DMS 273 (cell line): ENCODE measurements around the gene DLGAP4.

Experiments used
- DNase-seq: peaks from one replicate; lab custom pipeline; 2025; ENCODE audit not compliant: unreplicated experiment; lab: John Stamatoyannopoulos, UW

The DLGAP4 gene

DNA sequence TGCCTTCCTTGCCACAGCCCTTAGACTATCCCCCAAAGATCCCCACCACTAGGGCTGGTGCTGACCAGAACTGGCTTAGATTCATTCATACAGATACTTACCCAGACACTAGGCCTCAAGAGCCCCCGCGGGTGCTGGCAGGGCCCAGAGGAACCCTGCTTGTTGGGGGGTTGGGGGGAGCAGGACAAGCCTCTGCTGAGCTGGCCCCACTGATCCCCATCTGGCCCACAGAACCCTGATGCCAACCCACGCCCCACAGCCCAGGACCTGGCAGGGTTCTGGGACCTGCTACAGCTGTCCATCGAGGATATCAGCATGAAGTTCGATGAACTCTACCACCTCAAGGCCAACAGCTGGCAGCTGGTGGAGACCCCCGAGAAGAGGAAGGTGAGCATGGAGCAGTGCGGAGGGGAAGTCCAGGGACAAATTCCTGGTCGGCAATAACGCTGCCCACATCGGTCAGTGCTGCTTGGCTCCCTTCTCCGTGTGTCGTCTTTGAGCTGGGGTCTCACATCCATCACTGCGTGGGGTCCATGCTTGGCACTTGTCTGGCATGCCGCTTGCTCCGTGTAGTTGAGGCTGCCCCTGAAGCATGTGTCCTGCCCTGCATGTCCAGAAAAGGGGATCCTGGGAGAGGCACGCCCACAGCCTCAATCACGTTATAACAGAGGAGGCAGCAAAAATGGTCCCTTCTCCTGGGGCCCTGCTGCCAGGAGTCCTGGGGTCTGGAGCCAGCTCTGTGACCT is 219.7 kb downstream of the DLGAP4 start:
- DNase-seq = no peak

DNA sequence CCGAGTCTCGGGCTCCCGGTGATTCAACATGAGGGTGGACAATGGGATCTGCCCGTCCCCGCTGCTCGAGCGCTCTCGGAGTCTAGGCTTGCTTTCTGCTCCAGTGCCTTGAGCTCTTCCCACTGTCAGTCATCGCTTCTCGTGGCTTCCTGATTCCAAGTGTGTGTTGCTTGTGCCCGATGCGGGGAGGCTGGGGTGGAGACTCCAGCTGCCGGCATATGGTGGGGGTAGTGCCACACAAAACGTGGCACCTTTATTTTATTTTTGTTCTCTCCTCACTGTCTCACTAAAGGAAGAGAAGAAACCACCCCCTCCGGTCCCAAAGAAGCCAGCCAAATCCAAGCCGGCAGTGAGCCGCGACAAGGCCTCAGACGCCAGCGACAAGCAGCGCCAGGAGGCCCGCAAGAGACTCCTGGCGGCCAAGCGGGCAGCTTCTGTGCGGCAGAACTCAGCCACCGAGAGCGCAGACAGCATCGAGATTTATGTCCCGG is 220.4 kb downstream of the DLGAP4 start:
- no peak for DNase-seq

DNA sequence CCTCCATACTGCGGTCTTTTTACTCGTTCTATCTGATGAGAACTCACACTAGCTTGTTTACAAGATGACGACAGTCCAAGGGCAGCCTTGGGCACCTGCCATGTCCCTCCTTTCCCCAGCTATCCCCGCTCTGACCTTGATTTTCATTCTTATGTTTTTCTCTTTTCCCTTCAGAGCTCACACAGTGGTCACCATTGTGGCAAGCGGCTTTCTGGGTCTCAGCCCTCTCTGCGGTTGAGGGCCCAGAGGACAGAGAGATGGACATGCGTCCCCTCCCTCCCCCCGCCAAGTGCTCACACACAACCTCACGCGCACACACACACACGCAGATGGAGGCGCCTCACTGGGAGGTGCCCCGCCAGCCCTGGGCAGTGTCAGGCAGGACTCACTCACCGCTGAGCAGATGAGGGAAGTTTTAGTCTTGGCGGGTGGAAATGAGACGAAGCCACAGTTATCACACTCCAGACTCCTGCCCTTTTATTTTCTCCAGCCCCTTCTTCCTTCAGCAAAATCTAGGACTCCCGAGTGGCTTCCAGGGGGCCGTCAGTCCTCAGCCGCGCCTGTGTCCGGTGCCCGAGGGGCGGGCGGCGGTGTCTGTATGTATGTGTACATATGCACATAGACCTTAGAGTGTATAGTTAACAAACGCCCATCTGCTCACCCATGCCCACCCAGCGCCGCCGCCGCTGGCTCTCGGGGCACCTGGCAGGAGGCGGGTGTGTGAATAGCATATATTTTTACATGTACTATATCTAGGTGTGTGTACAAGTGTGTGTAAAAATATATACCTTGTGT is 221.4 kb downstream of the DLGAP4 start:
- peak; percentile 31 for DNase-seq

DNA sequence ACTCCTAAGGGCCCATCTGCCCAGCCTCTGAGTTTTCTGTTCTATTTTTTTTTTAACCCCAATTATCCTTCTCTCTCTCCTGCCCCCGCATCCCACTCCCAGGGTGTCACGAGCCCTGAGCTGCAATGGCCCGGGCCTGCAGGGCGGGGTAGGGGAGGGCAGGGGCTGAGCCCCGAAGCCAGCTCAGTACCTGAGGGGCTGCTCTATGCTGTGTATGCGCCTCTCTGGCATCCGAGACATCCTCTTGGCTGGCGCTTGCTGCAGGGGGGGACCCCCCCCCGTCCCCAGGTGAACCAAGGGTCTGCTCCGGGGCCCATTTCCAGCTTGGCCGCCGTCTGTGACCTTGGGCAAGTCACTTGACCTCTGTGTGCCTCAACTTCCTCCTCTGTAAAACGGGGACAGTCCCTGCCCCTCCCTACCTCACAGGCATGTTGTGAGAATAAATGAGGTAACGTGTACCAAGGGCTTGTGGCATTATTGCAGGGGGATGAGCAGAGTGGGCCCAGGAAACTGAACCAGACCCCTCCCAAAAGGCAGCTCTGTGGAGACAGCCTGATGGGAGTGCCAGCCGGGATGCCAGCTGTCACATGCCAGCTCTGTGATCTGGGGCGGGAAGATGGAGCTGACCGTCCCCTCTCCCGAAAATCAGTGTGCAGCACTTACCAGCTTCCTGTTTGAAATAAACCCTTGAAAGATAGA is 222.2 kb downstream of the DLGAP4 start:
- peak; percentile 56 for DNase-seq

DNA sequence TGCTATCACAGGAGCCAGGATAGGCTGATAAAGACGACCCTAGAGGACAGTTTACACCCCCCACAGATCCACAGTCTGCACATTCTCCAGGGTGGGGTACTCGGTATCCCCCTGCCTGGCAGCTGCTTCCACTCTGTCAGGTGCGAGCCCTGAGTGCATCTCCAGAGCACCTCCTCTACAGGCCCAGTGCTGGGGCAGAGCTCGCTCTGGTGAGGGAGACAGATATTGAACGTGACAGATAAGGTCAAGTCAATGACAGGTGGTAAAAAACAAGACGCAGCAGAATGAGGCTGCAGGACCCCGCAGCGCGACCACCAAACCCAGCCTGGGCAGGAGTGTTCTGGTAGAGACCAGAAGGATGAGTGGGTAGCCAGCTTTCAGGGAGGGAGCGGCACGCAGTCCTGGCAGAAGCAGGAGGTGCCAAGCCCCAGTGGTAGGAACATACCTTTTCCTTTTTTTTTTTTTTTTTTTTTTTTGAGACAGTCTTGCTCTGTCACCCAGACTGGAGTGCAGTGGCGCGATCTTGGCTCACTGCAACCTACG is 222.8 kb downstream of the DLGAP4 start:
- DNase-seq = no peak

DNA sequence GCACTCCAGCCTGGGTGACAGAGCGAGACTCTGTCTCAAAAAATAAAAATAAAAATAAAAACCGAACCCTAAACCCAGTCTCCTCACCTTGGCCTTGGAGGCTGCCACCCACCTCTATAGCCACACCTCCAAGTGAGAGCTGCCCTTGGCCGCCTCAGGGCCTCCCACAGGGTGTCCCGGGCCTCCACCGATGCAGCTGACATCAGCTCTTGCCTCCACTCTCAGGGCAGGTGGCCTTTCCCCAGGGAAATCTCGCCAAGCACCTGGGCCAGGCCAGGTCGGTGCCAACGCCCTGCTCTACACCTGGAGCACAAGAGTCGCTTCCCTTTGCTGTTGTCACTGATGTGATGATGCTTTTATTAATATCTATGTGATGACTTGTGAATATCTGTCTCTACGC is 226.2 kb downstream of the DLGAP4 start:
- DNase-seq = no peak

DNA sequence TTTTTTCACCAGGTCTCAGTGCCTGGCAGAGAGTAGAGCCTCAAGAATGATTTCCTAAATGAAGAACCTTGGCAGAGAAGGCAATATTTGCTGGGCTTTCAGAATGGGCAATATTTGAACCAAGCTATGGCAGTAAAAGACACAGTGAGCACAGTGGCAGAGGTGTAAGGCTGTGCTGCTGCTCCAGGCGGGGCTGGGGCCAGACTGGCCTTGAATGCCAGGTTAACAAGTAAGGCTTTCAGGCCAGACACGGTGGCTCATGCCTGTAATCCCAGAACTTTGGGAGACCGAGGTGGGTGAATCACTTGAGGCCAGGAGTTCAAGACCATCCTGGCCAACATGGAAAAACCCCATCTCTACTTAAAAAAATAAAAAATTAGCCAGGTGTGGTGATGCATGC is 226.7 kb downstream of the DLGAP4 start:
- DNase-seq = no peak

DNA sequence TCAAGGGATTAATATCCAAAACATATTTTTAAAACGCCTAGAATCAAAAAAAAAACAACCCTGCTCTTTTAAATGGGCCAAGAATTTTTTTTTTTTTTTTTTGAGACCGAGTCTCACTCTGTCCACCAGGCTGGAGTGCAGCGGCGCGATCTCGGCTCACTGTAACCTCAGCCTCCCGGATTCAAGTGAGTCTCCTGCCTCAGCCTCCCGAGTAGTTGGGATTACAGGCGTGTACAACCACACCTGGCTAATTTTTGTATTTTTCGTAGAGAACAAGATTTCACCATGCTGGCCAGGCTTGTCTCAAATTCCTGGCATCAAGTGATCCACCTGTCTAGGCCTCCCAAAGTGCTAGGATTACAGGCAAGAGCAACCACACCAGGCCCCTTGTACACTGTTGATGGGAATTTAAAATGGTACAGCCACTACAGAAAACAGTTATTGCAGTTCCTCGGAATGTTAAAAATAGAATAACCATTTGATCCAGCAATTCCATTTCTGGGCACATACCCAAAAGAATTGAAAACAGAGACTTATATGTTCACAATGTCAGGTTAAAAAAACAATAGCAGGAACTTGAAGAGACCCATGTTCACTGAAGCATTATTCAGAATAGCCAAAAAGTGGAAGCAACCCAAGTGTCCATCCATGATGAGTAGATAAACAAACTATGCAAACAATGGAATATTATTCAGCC is 232.0 kb downstream of the DLGAP4 start:
- DNase-seq = no peak

DNA sequence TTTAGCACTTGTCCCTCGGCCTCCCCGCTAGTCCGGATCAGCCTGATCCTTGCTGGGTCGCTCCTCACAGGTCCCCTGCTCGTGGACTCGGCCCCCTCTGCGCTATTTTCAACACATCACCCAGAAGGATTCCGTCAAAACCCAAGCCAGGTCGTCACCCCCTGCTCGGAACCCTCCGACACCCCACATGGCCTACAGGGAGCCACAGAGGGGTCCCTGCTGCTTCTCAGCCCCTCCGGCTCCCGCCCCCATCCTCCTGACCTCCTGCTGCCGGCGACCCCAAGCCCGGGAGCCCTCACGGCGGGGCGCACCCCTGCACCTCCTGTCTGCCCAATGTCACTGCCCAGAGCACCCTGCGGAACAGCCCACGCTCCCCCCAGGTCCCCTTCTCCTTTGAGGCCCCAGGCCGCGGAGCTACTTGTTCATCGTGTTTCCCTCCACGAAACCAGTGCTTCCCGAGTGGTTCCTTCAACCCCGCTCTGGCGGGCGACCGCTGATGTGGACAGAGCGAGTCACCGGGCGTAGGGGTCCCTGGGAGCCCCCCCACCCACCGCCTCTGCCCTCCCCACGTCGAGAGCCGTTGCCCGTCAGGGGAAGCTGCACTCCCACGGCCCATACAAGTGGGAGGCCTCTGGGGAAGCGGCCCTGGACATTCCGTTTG is 234.5 kb downstream of the DLGAP4 start:
- DNase-seq = no peak

DNA sequence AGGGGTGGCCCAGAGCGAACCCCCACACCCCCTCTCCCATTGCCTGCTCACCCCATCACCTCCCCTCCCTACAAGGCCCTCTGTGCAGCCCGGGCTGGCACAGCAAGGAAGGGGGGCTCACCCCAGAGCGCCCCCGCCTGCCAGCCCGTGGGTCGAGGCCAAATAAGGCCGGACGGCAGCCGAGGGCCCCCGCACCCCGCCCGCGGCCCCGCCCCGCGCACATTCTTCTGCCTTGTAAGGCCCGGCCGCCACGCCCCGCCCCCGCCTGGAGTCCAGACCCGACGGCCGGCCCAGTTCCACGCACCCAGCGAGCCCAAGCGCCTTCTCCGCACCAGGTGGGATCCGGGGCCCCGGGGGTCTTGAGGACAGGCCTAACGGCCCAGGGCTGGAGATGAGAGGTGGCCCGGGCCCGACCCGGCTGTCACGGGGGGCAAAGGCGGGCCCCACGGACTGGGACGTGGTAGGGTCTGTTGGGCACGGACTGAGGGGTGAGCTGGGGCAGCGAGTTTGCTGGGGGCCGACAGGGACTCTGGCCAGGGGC is 235.2 kb downstream of the DLGAP4 start, which contains the start of gene MYL9:
MYL9 (plus strand) TSS at position 293 of the 541 bp plus-strand sequence. CDS start 3,366 bp downstream, outside the sequence.
- no peak for DNase-seq

DNA sequence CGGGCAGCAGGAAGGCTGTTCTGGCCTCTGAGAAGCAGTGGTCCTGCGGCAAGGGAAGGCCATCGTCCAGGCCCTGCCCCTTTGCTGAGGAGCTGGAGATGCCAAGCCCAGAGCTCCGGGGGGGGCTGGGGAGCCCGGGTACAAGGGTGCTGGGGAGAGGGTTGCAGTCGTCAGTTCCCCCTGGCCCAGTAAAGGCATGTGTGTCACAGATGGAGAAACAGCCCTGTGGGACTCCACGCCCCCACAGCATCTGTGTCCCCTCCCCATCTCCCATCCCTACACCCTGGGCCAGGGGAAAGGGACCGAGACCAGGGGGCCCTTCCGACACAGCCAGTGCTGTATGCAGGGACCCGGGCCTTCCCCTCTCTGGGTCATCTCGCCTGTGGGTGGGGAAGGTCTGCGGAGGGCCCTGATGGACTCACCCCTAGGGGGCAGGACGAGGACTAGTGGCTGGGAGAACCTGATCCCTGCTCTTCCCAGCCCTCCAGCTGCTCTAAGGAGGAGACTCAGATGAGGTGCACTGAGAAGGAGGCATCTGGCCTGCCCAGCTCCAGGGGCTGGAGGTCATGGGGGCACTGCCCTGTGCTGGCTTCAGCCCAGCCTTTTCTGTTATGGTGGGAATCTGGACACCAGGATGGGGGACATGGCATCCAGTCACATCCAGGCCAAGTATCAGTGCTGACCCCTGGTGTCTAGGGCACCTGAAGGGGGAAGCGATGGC is 235.8 kb downstream of the DLGAP4 start:
- peak; percentile 71 for DNase-seq

DNA sequence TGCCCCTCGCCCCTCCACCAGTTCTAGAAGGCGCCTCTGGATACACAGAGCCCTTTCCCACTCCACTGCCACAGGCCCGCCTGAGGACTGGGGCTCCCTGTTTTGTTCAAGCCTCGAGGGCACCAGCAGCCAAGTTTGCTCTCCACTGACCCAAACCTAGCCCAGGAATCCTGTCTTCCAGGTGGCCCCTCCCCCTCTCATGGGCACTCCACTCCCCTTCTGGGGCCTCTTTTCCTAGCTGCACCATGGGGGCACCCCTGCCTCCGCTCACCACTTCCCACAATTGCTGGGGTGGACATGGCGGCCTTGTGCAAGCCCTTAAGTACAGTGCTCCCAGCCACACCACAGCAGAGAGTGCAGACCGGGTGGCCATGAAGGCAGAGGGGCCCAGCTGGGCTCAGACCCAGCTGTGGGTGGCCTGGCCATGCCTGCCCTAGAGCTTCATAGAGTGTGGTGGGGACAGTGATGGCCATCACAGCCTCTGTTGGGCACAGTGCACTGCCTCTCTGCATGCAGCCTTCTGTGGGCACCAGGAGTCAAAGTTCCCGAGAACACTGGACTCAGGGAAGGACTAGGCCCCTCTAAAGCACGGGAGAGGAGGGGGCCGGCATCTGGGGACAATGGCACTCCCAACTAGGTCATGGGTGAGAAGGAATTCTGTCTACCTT is 236.5 kb downstream of the DLGAP4 start:
- DNase-seq = no peak

DNA sequence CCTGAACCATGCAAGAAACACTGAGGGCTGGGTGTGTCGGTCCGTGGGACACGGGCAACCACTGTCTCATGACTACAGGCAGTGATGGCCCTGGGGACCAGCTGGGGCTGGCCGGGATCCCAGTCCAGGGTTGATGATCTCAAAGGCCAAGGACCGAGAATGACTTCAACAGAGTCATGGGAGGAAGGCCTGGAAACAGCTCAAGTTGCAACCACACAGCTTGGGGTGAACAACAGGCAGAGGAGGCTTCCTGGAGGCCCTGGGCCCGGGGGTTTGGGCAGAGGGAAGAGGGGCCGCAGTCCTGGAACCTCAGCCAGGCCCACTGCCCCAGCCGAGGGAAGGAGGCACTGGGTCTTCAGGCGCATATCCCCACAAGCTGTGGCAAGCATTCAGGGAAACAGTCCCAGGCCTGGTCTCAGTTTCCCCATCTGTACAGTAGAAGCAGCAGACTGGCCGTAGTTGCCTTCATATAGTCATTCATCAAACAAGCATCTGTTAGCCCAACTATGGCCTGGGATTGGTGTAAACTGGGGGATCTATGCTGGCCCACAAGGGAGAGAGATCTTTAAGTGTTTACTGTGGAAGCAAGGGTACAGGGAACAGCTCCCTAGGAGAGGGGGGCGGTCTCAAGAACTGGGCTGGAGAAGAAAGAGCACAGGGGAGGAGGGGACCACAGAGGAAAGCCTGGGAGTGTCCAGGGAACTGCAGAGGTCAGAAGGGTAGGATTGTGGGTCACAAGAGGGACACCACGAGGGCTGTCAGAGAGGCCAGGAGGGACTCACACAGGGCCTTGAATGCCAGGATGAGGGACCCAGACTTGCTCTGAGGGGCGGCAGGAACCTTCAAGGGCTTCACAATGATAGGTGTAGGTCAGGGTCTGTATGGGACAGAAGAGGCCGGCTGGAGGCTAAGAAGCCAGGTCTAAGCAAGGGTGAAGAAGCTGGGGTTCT is 237.3 kb downstream of the DLGAP4 start:
- no peak for DNase-seq

DNA sequence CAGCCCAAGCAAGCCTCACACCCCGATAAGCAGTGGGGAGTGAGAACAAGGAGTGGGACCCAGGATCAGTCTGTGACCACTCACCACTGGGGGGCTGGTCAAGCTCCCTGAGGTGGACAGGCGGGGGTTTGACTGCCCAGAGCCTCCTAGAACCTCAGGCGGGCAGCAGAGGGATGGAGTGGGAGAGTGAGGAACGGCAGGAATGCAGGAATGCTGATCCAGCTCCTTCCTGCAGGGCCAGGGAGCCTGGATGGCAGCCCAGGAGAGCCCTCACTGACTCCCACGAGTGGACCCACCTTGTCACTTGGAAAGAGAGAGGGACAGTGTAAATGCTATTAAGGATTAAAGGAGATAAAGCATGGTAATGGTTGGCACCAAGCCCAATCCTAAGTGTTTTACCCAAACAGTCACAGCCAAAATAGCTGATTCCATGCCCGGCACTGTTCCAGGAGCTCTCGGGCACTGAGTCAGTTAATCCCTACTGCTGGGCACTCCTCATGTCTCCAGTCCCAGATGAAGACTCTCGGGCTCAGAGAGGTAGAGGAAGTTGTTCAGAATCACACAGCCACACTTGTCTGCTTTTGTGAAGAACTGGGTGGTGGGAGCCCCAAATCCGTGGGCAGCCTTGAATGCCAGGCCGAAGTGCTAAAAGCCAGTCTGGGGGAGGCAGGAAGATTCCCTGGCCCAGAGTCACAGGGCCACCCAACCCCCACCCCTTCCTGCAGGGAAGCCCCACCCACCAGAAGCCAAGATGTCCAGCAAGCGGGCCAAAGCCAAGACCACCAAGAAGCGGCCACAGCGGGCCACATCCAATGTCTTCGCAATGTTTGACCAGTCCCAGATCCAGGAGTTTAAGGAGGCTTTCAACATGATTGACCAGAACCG is 238.2 kb downstream of the DLGAP4 start:
- DNase-seq = peak; percentile 32

DNA sequence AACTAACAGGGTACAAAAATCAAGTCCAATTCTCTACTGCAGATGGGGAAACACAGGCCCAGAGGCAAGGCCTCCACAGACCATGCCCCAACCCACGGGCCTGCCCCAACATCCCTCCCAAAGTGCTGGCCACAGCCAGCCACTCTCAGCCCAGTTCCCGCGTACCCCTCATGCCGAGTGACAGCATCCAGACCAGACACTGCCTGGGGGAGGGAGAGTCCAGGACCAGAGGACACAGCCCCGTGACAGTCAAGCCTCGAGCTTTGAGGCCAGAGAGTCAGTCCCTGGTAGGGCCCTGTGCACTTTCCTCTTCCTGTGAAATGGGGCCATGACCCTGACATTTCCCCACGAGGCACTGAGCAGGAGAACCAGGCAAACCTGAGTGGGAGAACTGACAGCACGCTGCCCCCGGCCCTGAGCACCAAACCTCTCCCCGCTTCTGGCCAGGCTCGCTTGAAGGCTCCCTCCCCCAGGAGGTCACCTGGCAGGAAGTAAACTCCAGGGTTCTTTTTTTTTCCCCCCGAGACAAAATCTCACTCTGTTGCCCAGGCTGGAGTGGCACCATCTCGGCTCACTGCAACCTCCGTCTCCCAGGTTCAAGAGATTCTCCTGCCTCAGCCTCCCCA is 240.1 kb downstream of the DLGAP4 start:
- DNase-seq = no peak
